ENCODE data around the gene KRT8. TPM values are rescaled to one million over a fixed set of nuclear protein-coding genes. Genes with fewer than 3 reads are reported as not detected.

KRT8 gene
- total and polyA plus RNA-seq, 5 donors from 2014 or later: 0.13 to 0.73 TPM; not detected in 3

DNA sequence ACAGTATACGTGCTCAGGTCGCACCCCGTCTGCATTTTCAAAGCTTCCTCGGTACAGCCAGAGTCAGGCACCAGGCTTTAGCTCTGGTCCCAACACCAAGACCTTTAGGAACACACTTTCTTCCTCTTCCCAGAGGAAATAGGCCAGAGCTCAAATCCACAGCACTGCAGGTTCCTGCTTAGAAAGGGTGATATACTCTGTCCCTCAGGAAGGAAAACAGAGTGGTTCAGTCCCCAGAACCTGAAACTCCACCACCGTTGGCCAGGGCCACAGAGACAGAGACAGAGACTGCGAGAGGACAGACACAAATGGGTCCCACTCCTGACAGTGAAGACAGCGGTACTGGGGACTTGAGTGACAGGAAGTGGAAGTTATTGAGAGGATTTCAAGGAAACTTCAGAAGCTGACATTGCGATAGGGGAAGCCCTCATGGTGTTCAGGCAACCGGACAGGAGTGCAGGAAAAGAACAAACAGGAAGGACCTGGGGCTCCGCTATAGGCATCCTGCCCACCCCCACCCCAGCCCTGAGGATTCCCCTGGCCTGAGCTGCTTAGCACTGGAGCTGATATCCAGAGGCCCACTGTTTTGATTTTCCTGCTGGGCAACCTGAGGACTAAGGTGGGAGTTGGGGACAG, 5.5 kb upstream of the KRT8 start:
- H3K9me3 ChIP-seq (ENCODE audit: control insufficient read depth in 2 of 2, low read length in 2 of 2): no peaks in the 10 kb centered on the region
- H3K9me3 Mint-ChIP-seq: no peaks in the 10 kb centered on the region
- H3K4me1 ChIP-seq (ENCODE audit: control insufficient read depth, insufficient read depth, low read length, poor library complexity, severe bottlenecking): no peaks in the 10 kb centered on the region
- H3K27ac ChIP-seq (ENCODE audit: insufficient read depth, low read length, poor library complexity, severe bottlenecking): no peak overlapping the region
- H3K36me3 Mint-ChIP-seq: no peaks in the 10 kb centered on the region
- H3K27me3 ChIP-seq (ENCODE audit: control insufficient read depth, insufficient read depth, low read length): no peaks in the 10 kb centered on the region
- no peak overlapping the region for H3K27ac Mint-ChIP-seq
- H3K4me3 ChIP-seq (ENCODE audit: low read depth, low read length): no peak overlapping the region
- H3K4me3 Mint-ChIP-seq: no peak overlapping the region
- DNase-seq: no peak
- peaks cover 13% of the 10 kb centered on the region for H3K27me3 Mint-ChIP-seq
- no peak for ATAC-seq (ENCODE audit: low read depth in 2 of 2)
- H3K4me1 Mint-ChIP-seq: peaks cover 0 to 6% (median 0%) of the 10 kb centered on the region in 4 donors
- H3K36me3 ChIP-seq (ENCODE audit: control insufficient read depth, insufficient read depth, low read length): no peaks in the 10 kb centered on the region

DNA sequence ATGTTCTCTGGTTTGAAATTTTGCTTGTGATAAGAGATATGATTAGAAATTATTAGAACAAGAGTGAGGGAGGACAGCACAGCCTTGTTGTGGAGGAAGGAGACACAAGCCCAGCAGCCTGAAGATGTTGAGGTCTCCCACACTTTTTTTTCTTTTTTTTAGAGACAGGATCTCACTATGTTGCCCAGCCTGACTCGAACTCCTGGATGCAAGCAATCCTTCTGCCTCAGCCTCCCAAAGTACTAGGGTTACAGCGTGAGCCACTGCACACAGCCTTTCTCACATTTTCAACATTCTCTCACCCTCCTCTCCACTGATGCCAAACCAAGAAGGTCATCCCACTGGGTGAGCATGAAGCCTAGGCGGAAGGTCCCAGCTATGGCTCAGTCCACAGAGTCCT, 4.9 kb upstream of the KRT8 start:
- Mint-ChIP-seq H3K4me1 (peaks cover 0 to 6% (median 0%) of the 10 kb centered on the region in 4 donors), H3K9me3 (no peaks in the 10 kb centered on the region), H3K27ac (no peak overlapping the region), H3K36me3 (no peaks in the 10 kb centered on the region), H3K27me3 (peaks cover 13% of the 10 kb centered on the region), H3K4me3 (no peak overlapping the region)
- no peak overlapping the region for H3K27ac ChIP-seq (ENCODE audit: insufficient read depth, low read length, poor library complexity, severe bottlenecking)
- H3K36me3 ChIP-seq (ENCODE audit: control insufficient read depth, insufficient read depth, low read length): no peaks in the 10 kb centered on the region
- DNase-seq: no peak
- no peaks in the 10 kb centered on the region for H3K27me3 ChIP-seq (ENCODE audit: control insufficient read depth, insufficient read depth, low read length)
- H3K4me1 ChIP-seq (ENCODE audit: control insufficient read depth, insufficient read depth, low read length, poor library complexity, severe bottlenecking): no peaks in the 10 kb centered on the region
- no peaks in the 10 kb centered on the region for H3K9me3 ChIP-seq (ENCODE audit: control insufficient read depth in 2 of 2, low read length in 2 of 2)
- no peak for ATAC-seq (ENCODE audit: low read depth in 2 of 2)
- H3K4me3 ChIP-seq (ENCODE audit: low read depth, low read length): no peak overlapping the region

DNA sequence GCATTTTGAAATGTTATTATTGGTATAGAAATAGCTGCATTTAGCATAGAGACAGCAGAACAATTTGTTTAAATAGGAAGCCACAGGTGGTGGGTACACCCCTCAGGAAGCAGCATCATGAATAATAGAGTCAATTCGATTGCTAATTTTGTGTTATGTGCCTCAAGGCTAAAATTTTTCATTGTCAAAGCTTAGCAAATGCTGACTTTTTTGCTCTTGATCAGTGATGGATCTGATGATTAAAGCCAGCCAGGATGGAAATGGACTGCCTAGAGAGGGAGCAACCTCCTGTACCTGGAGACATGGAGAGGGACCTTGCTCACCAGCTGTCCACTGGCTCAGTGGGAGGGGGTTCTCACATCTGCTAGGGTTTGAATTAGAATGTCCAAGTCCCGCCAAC, 4.5 kb upstream of the KRT8 start:
- Mint-ChIP-seq H3K4me1 (peaks cover 0 to 6% (median 0%) of the 10 kb centered on the region in 4 donors), H3K27ac (no peak overlapping the region), H3K27me3 (peaks cover 13% of the 10 kb centered on the region), H3K9me3 (no peaks in the 10 kb centered on the region), H3K36me3 (no peaks in the 10 kb centered on the region), H3K4me3 (no peak overlapping the region)
- no peak for DNase-seq
- Histone ChIP-seq H3K4me3 (ENCODE audit: low read depth, low read length) (no peak overlapping the region), H3K4me1 (ENCODE audit: control insufficient read depth, insufficient read depth, low read length, poor library complexity, severe bottlenecking) (no peaks in the 10 kb centered on the region), H3K36me3 (ENCODE audit: control insufficient read depth, insufficient read depth, low read length) (no peaks in the 10 kb centered on the region), H3K27me3 (ENCODE audit: control insufficient read depth, insufficient read depth, low read length) (no peaks in the 10 kb centered on the region), H3K27ac (ENCODE audit: insufficient read depth, low read length, poor library complexity, severe bottlenecking) (no peak overlapping the region), H3K9me3 (ENCODE audit: control insufficient read depth in 2 of 2, low read length in 2 of 2) (no peaks in the 10 kb centered on the region)
- ATAC-seq (ENCODE audit: low read depth in 2 of 2): no peak

DNA sequence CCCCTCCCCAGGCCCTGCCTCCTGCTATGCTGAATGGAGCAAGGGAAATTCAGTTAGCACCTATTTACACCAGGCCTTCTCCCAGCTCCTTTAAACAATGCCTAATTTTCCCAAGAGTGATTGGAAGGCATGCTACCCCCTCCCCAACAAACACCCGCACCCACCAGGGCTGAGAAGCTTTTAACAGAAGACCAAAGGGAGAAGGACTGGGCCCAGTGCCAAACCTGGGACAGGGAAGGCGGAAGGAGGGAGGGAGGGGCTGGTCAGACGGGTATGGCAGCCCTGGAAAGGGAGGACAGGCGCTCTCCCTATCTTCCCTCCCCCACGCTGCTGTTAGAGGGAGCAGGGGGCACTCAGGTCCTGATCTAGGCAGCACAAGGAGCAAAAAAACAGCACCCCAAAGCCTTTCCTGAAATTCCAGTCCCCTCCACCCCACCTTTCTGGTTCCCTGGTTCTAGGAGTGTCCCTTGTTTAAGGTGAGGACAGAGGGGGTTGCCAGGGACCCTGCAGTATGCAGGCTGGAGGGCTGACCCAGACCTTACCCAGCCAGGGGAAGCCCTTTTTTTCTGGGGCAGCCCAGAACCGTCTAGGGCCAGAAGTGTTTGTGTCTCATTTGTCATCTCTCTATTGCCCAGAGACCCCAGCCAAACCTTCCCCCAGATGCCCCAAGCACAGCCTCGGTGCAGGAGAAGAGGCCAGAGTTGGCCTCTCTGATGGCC, 2.4 kb upstream of the KRT8 start:
- H3K27ac ChIP-seq (ENCODE audit: insufficient read depth, low read length, poor library complexity, severe bottlenecking): no peak overlapping the region
- Mint-ChIP-seq H3K9me3 (no peaks in the 10 kb centered on the region), H3K27ac (no peak overlapping the region), H3K4me1 (peaks cover 3 to 13% (median 5%) of the 10 kb centered on the region in 4 donors), H3K4me3 (no peak overlapping the region), H3K27me3 (peaks cover 7% of the 10 kb centered on the region), H3K36me3 (no peaks in the 10 kb centered on the region)
- H3K9me3 ChIP-seq (ENCODE audit: control insufficient read depth in 2 of 2, low read length in 2 of 2): no peaks in the 10 kb centered on the region
- DNase-seq (no peak), ATAC-seq (ENCODE audit: low read depth in 2 of 2) (no peak)
- peaks cover 8% of the 10 kb centered on the region for H3K4me1 ChIP-seq (ENCODE audit: control insufficient read depth, insufficient read depth, low read length, poor library complexity, severe bottlenecking)
- no peaks in the 10 kb centered on the region for H3K27me3 ChIP-seq (ENCODE audit: control insufficient read depth, insufficient read depth, low read length)
- no peaks in the 10 kb centered on the region for H3K36me3 ChIP-seq (ENCODE audit: control insufficient read depth, insufficient read depth, low read length)
- no peak overlapping the region for H3K4me3 ChIP-seq (ENCODE audit: low read depth, low read length)

DNA sequence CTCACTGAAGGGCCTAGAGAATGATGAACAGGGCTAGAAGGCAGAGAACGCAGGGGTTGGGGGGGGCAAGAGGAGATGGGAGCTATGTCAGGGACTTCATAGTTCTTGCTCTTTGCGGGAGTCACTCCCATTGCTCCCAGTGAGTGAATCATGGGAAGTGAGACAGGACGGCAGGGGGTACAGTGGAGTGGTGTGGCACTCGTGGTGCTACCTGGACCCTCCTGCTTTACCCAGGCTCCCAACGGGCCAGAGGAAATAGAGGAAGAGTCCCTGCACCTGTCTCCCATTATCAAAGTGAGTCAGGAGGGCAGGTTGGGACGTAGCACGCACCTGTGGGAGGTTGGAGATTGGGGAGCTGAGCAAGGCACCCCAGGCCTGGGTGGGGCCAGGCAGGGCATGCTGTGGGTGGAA, 1.3 kb upstream of the KRT8 start:
- no peaks in the 10 kb centered on the region for H3K9me3 ChIP-seq (ENCODE audit: control insufficient read depth in 2 of 2, low read length in 2 of 2)
- no peaks in the 10 kb centered on the region for H3K36me3 ChIP-seq (ENCODE audit: control insufficient read depth, insufficient read depth, low read length)
- no peaks in the 10 kb centered on the region for H3K27me3 ChIP-seq (ENCODE audit: control insufficient read depth, insufficient read depth, low read length)
- Mint-ChIP-seq H3K36me3 (no peaks in the 10 kb centered on the region), H3K27me3 (no peaks in the 10 kb centered on the region), H3K4me3 (no peak overlapping the region), H3K9me3 (no peaks in the 10 kb centered on the region), H3K27ac (peak overlapping the region in 1 of 3 donors; percentile 34), H3K4me1 (peaks cover 3 to 15% (median 5%) of the 10 kb centered on the region in 4 donors)
- no peak for DNase-seq
- H3K4me1 ChIP-seq (ENCODE audit: control insufficient read depth, insufficient read depth, low read length, poor library complexity, severe bottlenecking): peaks cover 8% of the 10 kb centered on the region
- H3K27ac ChIP-seq (ENCODE audit: insufficient read depth, low read length, poor library complexity, severe bottlenecking): no peak overlapping the region
- ATAC-seq (ENCODE audit: low read depth in 2 of 2): no peak
- H3K4me3 ChIP-seq (ENCODE audit: low read depth, low read length): no peak overlapping the region

DNA sequence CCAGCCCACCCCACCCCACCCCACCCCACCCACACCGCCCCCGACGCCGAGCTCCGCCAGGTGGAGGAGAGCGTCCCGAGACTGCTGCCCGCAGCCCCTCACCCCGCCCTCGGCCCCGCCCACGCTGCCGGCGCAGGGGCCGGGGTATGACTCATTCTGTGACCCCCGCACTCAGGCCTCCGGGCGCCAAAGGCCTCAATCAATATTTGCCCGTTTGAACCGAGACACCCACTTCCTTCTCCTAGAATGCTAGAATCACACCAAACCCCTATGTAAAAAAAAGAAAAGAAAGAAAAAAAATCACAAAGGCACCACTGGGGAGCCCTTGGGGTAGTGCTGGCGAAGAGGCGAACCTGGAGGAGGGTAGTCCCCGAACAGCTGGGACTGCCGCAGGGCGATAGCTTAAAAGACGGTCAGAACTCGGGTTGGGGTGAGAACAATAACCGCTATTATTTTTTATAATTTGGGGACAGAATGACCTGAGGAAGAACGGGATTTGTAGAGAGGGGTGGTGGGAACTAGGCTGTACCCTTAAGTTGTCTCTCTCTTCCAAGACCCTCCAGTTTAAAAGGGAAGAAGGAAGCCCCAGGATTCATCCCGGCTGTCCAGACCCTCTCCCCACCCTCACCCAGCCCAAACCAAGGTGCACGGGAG, 894 bp downstream of the KRT8 start:
- Mint-ChIP-seq H3K4me1 (peaks cover 4 to 15% (median 5%) of the 10 kb centered on the region in 4 donors), H3K9me3 (peaks cover 0 to 2% (median 0%) of the 10 kb centered on the region in 7 donors), H3K27ac (peak overlapping the region; percentile 42 to 90 (median 69)), H3K4me3 (peak overlapping the region; percentile 66 to 73 (median 68)), H3K36me3 (no peaks in the 10 kb centered on the region), H3K27me3 (no peaks in the 10 kb centered on the region)
- Histone ChIP-seq H3K4me1 (ENCODE audit: control insufficient read depth, insufficient read depth, low read length, poor library complexity, severe bottlenecking) (peaks cover 8% of the 10 kb centered on the region), H3K27me3 (ENCODE audit: control insufficient read depth, insufficient read depth, low read length) (no peaks in the 10 kb centered on the region), H3K4me3 (ENCODE audit: low read depth, low read length) (peak overlapping the region; percentile 32), H3K27ac (ENCODE audit: insufficient read depth, low read length, poor library complexity, severe bottlenecking) (no peak overlapping the region), H3K9me3 (ENCODE audit: control insufficient read depth in 2 of 2, low read length in 2 of 2) (no peaks in the 10 kb centered on the region), H3K36me3 (ENCODE audit: control insufficient read depth, insufficient read depth, low read length) (no peaks in the 10 kb centered on the region)
- peak; percentile 17 to 25 for ATAC-seq (ENCODE audit: low read depth in 2 of 2)
- DNase-seq: peak in 2 of 3 donors; percentile 19 to 48

DNA sequence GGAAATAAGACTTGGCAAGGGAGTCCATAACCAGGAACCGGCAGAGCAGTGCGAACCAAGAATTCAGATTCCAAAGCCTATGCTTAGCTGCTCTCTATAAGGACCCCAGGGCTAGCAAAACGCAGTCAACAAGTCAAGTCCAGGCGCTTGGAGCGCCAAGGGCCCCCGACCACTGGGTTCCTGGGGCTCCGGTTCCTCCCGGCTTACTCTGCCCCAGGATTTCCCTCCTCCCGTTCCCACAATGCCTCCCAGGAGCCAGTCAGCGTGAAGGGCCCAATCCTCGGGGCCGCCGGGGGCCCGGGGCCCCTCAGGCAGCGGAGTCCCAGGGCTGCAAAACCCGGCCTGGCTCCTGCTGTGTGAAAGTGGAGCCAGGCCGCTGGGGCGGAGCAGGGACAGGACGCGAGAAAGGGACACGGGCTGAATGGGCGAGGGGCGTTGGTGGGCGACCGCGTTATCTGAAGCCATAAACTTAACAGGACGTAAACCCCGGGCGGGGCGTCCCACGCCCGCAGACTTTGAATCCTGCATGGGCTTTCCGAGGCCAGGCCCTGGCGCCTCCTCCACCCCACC, 1.5 kb downstream of the KRT8 start:
- Histone ChIP-seq H3K27ac (ENCODE audit: insufficient read depth, low read length, poor library complexity, severe bottlenecking) (no peak overlapping the region), H3K9me3 (ENCODE audit: control insufficient read depth in 2 of 2, low read length in 2 of 2) (no peaks in the 10 kb centered on the region), H3K36me3 (ENCODE audit: control insufficient read depth, insufficient read depth, low read length) (no peaks in the 10 kb centered on the region), H3K27me3 (ENCODE audit: control insufficient read depth, insufficient read depth, low read length) (no peaks in the 10 kb centered on the region), H3K4me3 (ENCODE audit: low read depth, low read length) (peak overlapping the region; percentile 54), H3K4me1 (ENCODE audit: control insufficient read depth, insufficient read depth, low read length, poor library complexity, severe bottlenecking) (peaks cover 8% of the 10 kb centered on the region)
- Mint-ChIP-seq H3K4me1 (peaks cover 4 to 14% (median 5%) of the 10 kb centered on the region in 4 donors), H3K4me3 (peak overlapping the region; percentile 32 to 71 (median 65)), H3K36me3 (no peaks in the 10 kb centered on the region), H3K27me3 (no peaks in the 10 kb centered on the region), H3K27ac (peak overlapping the region in 1 of 3 donors; percentile 69), H3K9me3 (peaks cover 0 to 2% (median 0%) of the 10 kb centered on the region in 7 donors)
- DNase-seq: peak; percentile 12 to 57 (median 39)
- ATAC-seq (ENCODE audit: low read depth in 2 of 2): peak; percentile 63 to 74

Data from CD4-positive, CD25-positive, alpha-beta regulatory T cell (primary cell).